NCI-H128 (cell line): ENCODE measurements around the gene CNTNAP2.
"Not testable (repeated sequence)": the region's sequence is repeated elsewhere in the genome, so short reads cannot be mapped to it uniquely, and the experiment has no call there.

Experiments used
- DNase-seq: peaks from one replicate; lab custom pipeline; 2025; ENCODE audit not compliant: unreplicated experiment; lab: John Stamatoyannopoulos, UW

CNTNAP2 gene

GRCh38 chr7:148395990-148396716, 2279.6 kb downstream of the CNTNAP2 start:
- no peak for DNase-seq

- no peak for DNase-seq
These were observed 2280.5 kb downstream of the CNTNAP2 start for GRCh38 chr7:148397056-148397455.

GRCh38 chr7:148397551-148397950, 2280.9 kb downstream of the CNTNAP2 start:
- DNase-seq, result no peak

GRCh38 chr7:148397985-148398384, 2281.4 kb downstream of the CNTNAP2 start:
- DNase-seq, result no peak

GRCh38 chr7:148398844-148399365, 2282.3 kb downstream of the CNTNAP2 start:
- DNase-seq, result no peak

- no peak for DNase-seq
These were observed 2283.5 kb downstream of the CNTNAP2 start for GRCh38 chr7:148400101-148400500.

- DNase-seq, result no peak
These were observed 2285.6 kb downstream of the CNTNAP2 start for GRCh38 chr7:148402159-148402558.

GRCh38 chr7:148403466-148403993, 2286.9 kb downstream of the CNTNAP2 start:
- no peak for DNase-seq

GRCh38 chr7:148408307-148408706, 2291.7 kb downstream of the CNTNAP2 start:
- no peak for DNase-seq

GRCh38 chr7:148410905-148411304, 2294.3 kb downstream of the CNTNAP2 start:
- DNase-seq, result no peak

- DNase-seq, result no peak
These were observed 2296.1 kb downstream of the CNTNAP2 start for GRCh38 chr7:148412691-148413090.

- no peak for DNase-seq
These were observed 2303.5 kb downstream of the CNTNAP2 start for GRCh38 chr7:148419856-148420832.

- DNase-seq, result no peak
These were observed 2305.4 kb downstream of the CNTNAP2 start for GRCh38 chr7:148422030-148422429.

- not testable (repeated sequence) for DNase-seq
These were observed 2309.8 kb downstream of the CNTNAP2 start for GRCh38 chr7:148426393-148426792.

GRCh38 chr7:148430690-148431089, 2314.1 kb downstream of the CNTNAP2 start:
- DNase-seq, result not testable (repeated sequence)

GRCh38 chr7:148433521-148434180, 2317.1 kb downstream of the CNTNAP2 start:
- DNase-seq, result no peak

GRCh38 chr7:148434181-148434757, 2317.7 kb downstream of the CNTNAP2 start:
- no peak for DNase-seq

- no peak for DNase-seq
These were observed 2318.3 kb downstream of the CNTNAP2 start for GRCh38 chr7:148434887-148435286.

GRCh38 chr7:148435715-148436114, 2319.1 kb downstream of the CNTNAP2 start:
- DNase-seq, result no peak

- DNase-seq, result no peak
These were observed 2319.5 kb downstream of the CNTNAP2 start for GRCh38 chr7:148436135-148436534.

- DNase-seq, result no peak
These were observed 2320.0 kb downstream of the CNTNAP2 start for GRCh38 chr7:148436571-148436970.
